Activated naive CD4-positive, alpha-beta T cell treated with anti-CD3 and anti-CD28 coated beads, Interleukin-2, amount 10 ng/mL, durations not matched to agents 7 days and 5 days (primary cell): Measurements from ENCODE around the gene ZNF213.
"Not testable (repeated sequence)": the region's sequence is repeated elsewhere in the genome, so short reads cannot be mapped to it uniquely, and the experiment has no call there.

Source experiments
- CTCF ChIA-PET: fragments of 350-600 bp; sonication (Branson Sonifier 250); formaldehyde crosslinking; loops from one replicate; lab custom pipeline; 2021; ENCODE audit warnings: antibody characterized with exemption; lab: Charles Lee
- DNase-seq: peaks from one replicate; pipeline ENCODE4 v3.0.0-alpha.2; 2020
- H3K27ac Mint-ChIP-seq: one replicate; pipeline ENCODE4 v1.8.0; 2021; ENCODE audit warnings: mild to moderate bottlenecking, moderate library complexity, mixed read lengths
- H3K27me3 Mint-ChIP-seq: one replicate; pipeline ENCODE4 v1.8.0; 2021; ENCODE audit warnings: mild to moderate bottlenecking, mixed read lengths
- H3K36me3 Mint-ChIP-seq: one replicate; pipeline ENCODE4 v1.8.0; 2021; ENCODE audit warnings: mixed read lengths
- H3K4me1 Mint-ChIP-seq: one replicate; pipeline ENCODE4 v1.8.0; 2021; ENCODE audit warnings: mixed read lengths
- H3K4me3 Mint-ChIP-seq: one replicate; pipeline ENCODE4 v1.8.0; 2021; ENCODE audit warnings: mild to moderate bottlenecking, moderate library complexity, mixed read lengths
- H3K9me3 Mint-ChIP-seq: one replicate; pipeline ENCODE4 v1.8.0; 2021; ENCODE audit warnings: mixed read lengths

The ZNF213 gene

GRCh38 chr16:3168729-3169128 is 33.9 kb downstream of the ZNF213 start:
- H3K4me3 Mint-ChIP-seq, DNase-seq, H3K9me3 Mint-ChIP-seq, H3K36me3 Mint-ChIP-seq, H3K27ac Mint-ChIP-seq: not testable (repeated sequence)
- H3K27me3 Mint-ChIP-seq = peaks cover 74% of the 10 kb centered on the region
- peaks cover 45% of the 10 kb centered on the region for H3K4me1 Mint-ChIP-seq
- CTCF ChIA-PET = interaction anchor here (1.3 to 2.3 kb wide), 4 partner anchors 37 to 137 kb away, joined by 3 to 12 read pairs (median 7); no protein-coding TSS in a partner anchor

GRCh38 chr16:3170440-3171180 is 35.8 kb downstream of the ZNF213 start:
- Mint-ChIP-seq H3K4me1 (peaks cover 44% of the 10 kb centered on the region), H3K4me3 (peak overlapping the region; percentile 43), H3K27ac (peak overlapping the region; percentile 49), H3K36me3 (peaks cover 4% of the 10 kb centered on the region), H3K9me3 (no peaks in the 10 kb centered on the region), H3K27me3 (peaks cover 86% of the 10 kb centered on the region)
- CTCF ChIA-PET = interaction anchor here (1.0 to 1.5 kb wide), 6 partner anchors 9 to 139 kb away, joined by 3 to 5 read pairs (median 3); no protein-coding TSS in a partner anchor
- DNase-seq = peak; percentile 42

DNA sequence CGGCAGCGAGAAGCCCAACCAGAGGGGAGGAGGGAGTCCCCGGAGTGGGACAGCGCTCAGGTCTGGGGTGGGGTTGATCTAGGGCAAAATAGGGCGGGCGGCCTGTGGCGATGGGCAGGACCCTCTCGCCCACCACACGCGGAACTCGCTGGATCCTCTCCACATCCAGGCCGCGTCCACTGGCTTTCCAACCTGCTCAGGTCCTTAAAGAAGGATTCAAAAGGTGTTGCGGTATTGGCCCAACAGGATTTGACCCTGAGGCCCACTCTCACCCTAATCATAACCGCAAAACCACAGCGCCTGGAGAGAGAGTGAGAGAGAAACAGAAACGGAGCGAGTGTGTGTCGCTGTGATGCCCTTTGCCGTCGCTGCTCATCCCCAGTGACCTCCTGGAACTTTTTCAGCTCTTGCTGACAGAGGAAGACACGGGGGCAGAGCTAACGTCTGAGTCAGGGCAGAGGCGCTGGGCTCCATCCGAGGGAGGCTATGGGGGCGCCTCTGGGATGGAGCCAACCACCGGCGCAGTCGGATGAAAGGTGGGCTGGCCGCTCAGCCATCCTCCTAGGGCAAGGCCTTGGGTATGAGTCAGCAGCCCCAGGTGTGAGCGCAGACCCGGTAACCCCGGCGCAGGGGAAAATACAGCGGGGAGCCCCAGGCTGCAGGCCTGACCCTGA is 36.5 kb downstream of the ZNF213 start:
- peak; percentile 54 for DNase-seq
- Mint-ChIP-seq H3K27me3 (peaks cover 94% of the 10 kb centered on the region), H3K27ac (peak overlapping the region; percentile 49), H3K9me3 (no peaks in the 10 kb centered on the region), H3K4me1 (peaks cover 43% of the 10 kb centered on the region), H3K4me3 (peak overlapping the region; percentile 43), H3K36me3 (peaks cover 4% of the 10 kb centered on the region)
- CTCF ChIA-PET = interaction anchor here (1.0 to 1.5 kb wide), 6 partner anchors 9 to 140 kb away, joined by 3 to 5 read pairs (median 3); no protein-coding TSS in a partner anchor

- Mint-ChIP-seq H3K4me1 (peaks cover 43% of the 10 kb centered on the region), H3K4me3 (peak overlapping the region; percentile 28), H3K9me3 (no peaks in the 10 kb centered on the region), H3K36me3 (peaks cover 4% of the 10 kb centered on the region), H3K27ac (no peak overlapping the region), H3K27me3 (peaks cover 97% of the 10 kb centered on the region)
- DNase-seq = no peak
- CTCF ChIA-PET = interaction anchor here (0.6 to 1.5 kb wide), 5 partner anchors 8 to 140 kb away, joined by 3 to 5 read pairs (median 3); no protein-coding TSS in a partner anchor
Measured at GRCh38 chr16:3171855-3172593, 37.2 kb downstream of the ZNF213 start.

GRCh38 chr16:3173892-3174617 is 39.2 kb downstream of the ZNF213 start:
- peaks cover 99% of the 10 kb centered on the region for H3K27me3 Mint-ChIP-seq
- peak overlapping the region; percentile 55 for H3K27ac Mint-ChIP-seq
- H3K4me1 Mint-ChIP-seq = peaks cover 43% of the 10 kb centered on the region
- H3K9me3 Mint-ChIP-seq = no peaks in the 10 kb centered on the region
- CTCF ChIA-PET = interaction anchor here (0.7 to 1.3 kb wide), 6 partner anchors 9 to 23 kb away, joined by 3 to 4 read pairs (median 3); no protein-coding TSS in a partner anchor
- H3K36me3 Mint-ChIP-seq = peaks cover 4% of the 10 kb centered on the region
- H3K4me3 Mint-ChIP-seq = peak overlapping the region; percentile 26
- DNase-seq = peak; percentile 36

GRCh38 chr16:3174618-3175148 is 39.9 kb downstream of the ZNF213 start:
- Mint-ChIP-seq H3K4me3 (no peak overlapping the region), H3K36me3 (peaks cover 4% of the 10 kb centered on the region), H3K27me3 (peaks cover 99% of the 10 kb centered on the region), H3K9me3 (no peaks in the 10 kb centered on the region), H3K27ac (no peak overlapping the region), H3K4me1 (peaks cover 43% of the 10 kb centered on the region)
- CTCF ChIA-PET = interaction anchor here (1.3 kb wide), 1 partner anchor 16 kb away, joined by 4 read pairs; no protein-coding TSS in a partner anchor
- DNase-seq = no peak

DNA sequence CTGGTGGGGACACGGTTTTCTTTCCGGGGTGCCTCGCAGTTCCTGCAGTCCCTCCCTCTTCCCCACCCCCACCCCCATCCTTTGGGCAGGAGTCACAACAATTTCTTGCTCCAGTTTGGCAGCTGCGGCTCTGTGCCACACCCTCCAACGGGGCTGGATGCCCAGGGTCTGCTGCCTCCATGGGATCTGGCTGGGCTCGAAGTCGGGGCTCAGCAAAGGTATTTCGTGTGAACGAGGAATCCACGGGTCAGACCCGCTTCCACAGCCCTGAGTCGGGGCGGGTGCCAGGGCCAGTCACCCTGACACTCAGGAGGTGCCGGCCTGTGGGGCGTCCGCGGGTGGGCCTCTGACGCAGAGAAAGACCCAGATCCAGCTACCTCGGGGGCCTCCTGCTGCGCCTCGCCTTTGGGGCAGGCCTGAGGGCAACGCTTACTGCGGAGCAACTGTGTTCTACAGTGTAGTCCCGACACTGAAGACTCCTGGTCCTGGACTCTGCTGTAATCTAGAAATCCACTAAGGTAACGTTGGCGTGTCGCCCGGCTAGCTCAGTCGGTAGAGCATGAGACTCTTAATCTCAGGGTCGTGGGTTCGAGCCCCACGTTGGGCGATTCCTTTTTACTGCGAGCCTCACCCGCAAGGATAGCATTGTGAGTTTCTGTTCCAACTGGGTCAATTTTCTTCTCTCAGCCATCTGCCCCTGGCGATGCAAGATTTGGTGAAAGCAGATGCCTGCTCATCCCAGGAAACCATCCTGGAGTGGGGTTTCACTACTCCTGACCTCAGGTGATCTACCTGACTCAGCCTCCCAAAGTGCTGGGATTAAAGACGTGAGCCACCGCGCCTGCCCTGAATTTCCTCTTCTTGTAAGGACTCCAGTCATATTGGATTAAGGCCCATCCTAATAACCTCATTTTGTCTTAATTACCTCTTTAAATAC is 40.6 kb downstream of the ZNF213 start:
- H3K36me3 Mint-ChIP-seq = peaks cover 4% of the 10 kb centered on the region
- CTCF ChIA-PET = no interaction called here
- no peak overlapping the region for H3K4me3 Mint-ChIP-seq
- H3K9me3 Mint-ChIP-seq = no peaks in the 10 kb centered on the region
- H3K27me3 Mint-ChIP-seq = peaks cover 99% of the 10 kb centered on the region
- peaks cover 40% of the 10 kb centered on the region for H3K4me1 Mint-ChIP-seq
- H3K27ac Mint-ChIP-seq = peak overlapping the region; percentile 62
- DNase-seq = no peak

GRCh38 chr16:3179651-3180050 is 44.8 kb downstream of the ZNF213 start:
- H3K36me3 Mint-ChIP-seq = peaks cover 10% of the 10 kb centered on the region
- CTCF ChIA-PET = interaction anchor here (0.6 to 1.0 kb wide), 2 partner anchors 8 to 17 kb away, joined by 3 read pairs; no protein-coding TSS in a partner anchor
- peaks cover 5% of the 10 kb centered on the region for H3K9me3 Mint-ChIP-seq
- peaks cover 28% of the 10 kb centered on the region for H3K4me1 Mint-ChIP-seq
- DNase-seq = no peak
- no peak overlapping the region for H3K27ac Mint-ChIP-seq
- peaks cover 100% of the 10 kb centered on the region for H3K27me3 Mint-ChIP-seq
- no peak overlapping the region for H3K4me3 Mint-ChIP-seq

- DNase-seq = no peak
- peaks cover 10% of the 10 kb centered on the region for H3K36me3 Mint-ChIP-seq
- H3K27me3 Mint-ChIP-seq = peaks cover 100% of the 10 kb centered on the region
- CTCF ChIA-PET = interaction anchor here (1.0 kb wide), 1 partner anchor 9 kb away, joined by 3 read pairs; no protein-coding TSS in a partner anchor
- peaks cover 5% of the 10 kb centered on the region for H3K9me3 Mint-ChIP-seq
- peaks cover 25% of the 10 kb centered on the region for H3K4me1 Mint-ChIP-seq
- H3K4me3 Mint-ChIP-seq = no peak overlapping the region
- no peak overlapping the region for H3K27ac Mint-ChIP-seq
Measured at GRCh38 chr16:3180445-3180878, 45.6 kb downstream of the ZNF213 start.

GRCh38 chr16:3182293-3182607 is 47.4 kb downstream of the ZNF213 start:
- DNase-seq = not testable (repeated sequence)
- CTCF ChIA-PET = interaction anchor here (0.5 to 2.3 kb wide), 6 partner anchors 8 to 87 kb away, joined by 3 to 6 read pairs (median 3); no protein-coding TSS in a partner anchor
- H3K27me3 Mint-ChIP-seq = peaks cover 100% of the 10 kb centered on the region

GRCh38 chr16:3182608-3183444 is 48.0 kb downstream of the ZNF213 start:
- Mint-ChIP-seq H3K4me1 (peaks cover 35% of the 10 kb centered on the region), H3K4me3 (peak overlapping the region; percentile 47), H3K27ac (peak overlapping the region; percentile 80), H3K9me3 (peaks cover 10% of the 10 kb centered on the region), H3K36me3 (peaks cover 14% of the 10 kb centered on the region), H3K27me3 (peaks cover 100% of the 10 kb centered on the region)
- CTCF ChIA-PET = interaction anchor here (0.5 to 2.3 kb wide), 9 partner anchors 9 to 151 kb away, joined by 3 to 6 read pairs (median 3); no protein-coding TSS in a partner anchor
- peak; percentile 53 for DNase-seq

More at GRCh38 chr16:3182293-3182607, 47.4 kb downstream of the ZNF213 start:
- H3K27ac Mint-ChIP-seq = peak overlapping the region; percentile 80
- peak overlapping the region; percentile 47 for H3K4me3 Mint-ChIP-seq
- not testable (repeated sequence) for H3K9me3 Mint-ChIP-seq
- peaks cover 12% of the 10 kb centered on the region for H3K36me3 Mint-ChIP-seq
- H3K4me1 Mint-ChIP-seq = peaks cover 29% of the 10 kb centered on the region
